Central memory CD8-positive, alpha-beta T cell (primary cell): ENCODE results near the gene SERTAD2.

Source experiments
- ATAC-seq: fragments of 150-1000 bp; cut with Tn5 transposase; replicated peaks from 2 replicates; pipeline ENCODE4 v1.10.0; 2022; ENCODE audit warnings: mild to moderate bottlenecking, moderate FRiP score, moderate number of reproducible peaks; ENCODE audit not compliant: poor library complexity, severe bottlenecking; ENCODE audit errors: extremely low read depth
- DNase-seq, 2 donors: peaks; one replicate each; pipeline ENCODE4 v3.0.0; 2021; ENCODE audit warnings: low spot score in 2 of 2
- H3K27ac Mint-ChIP-seq: one replicate; pipeline ENCODE4 v1.8.0; 2022; ENCODE audit warnings: low read depth, mild to moderate bottlenecking, moderate library complexity, mixed read lengths
- H3K27me3 Mint-ChIP-seq: one replicate; pipeline ENCODE4 v1.8.0; 2022; ENCODE audit warnings: mixed read lengths
- H3K36me3 Mint-ChIP-seq: one replicate; pipeline ENCODE4 v1.8.0; 2022; ENCODE audit warnings: mild to moderate bottlenecking, moderate library complexity, mixed read lengths; ENCODE audit not compliant: insufficient read depth
- H3K4me1 Mint-ChIP-seq: one replicate; pipeline ENCODE4 v1.8.0; 2022; ENCODE audit warnings: mixed read lengths
- H3K4me3 Mint-ChIP-seq: one replicate; pipeline ENCODE4 v1.8.0; 2022; ENCODE audit warnings: mild to moderate bottlenecking, moderate library complexity, mixed read lengths
- H3K9me3 Mint-ChIP-seq: one replicate; pipeline ENCODE4 v1.8.0; 2022; ENCODE audit warnings: mixed read lengths

Gene SERTAD2

GRCh38 chr2:64666810-64667438 lies 13.2 kb upstream of the SERTAD2 start:
- Mint-ChIP-seq H3K4me3 (peak overlapping the region; percentile 44), H3K9me3 (no peaks in the 10 kb centered on the region), H3K36me3 (no peaks in the 10 kb centered on the region), H3K27me3 (no peaks in the 10 kb centered on the region), H3K27ac (peak overlapping the region; percentile 49), H3K4me1 (peaks cover 25% of the 10 kb centered on the region)
- ATAC-seq (no peak), DNase-seq (no peak)

GRCh38 chr2:64665709-64666108 lies 12.0 kb upstream of the SERTAD2 start:
- Mint-ChIP-seq H3K4me1 (peaks cover 25% of the 10 kb centered on the region), H3K36me3 (no peaks in the 10 kb centered on the region), H3K9me3 (no peaks in the 10 kb centered on the region), H3K27me3 (no peaks in the 10 kb centered on the region), H3K27ac (no peak overlapping the region), H3K4me3 (no peak overlapping the region)
- DNase-seq (no peak), ATAC-seq (no peak)

- Mint-ChIP-seq H3K27me3 (no peaks in the 10 kb centered on the region), H3K4me3 (no peak overlapping the region), H3K4me1 (peaks cover 25% of the 10 kb centered on the region), H3K27ac (no peak overlapping the region), H3K36me3 (no peaks in the 10 kb centered on the region), H3K9me3 (no peaks in the 10 kb centered on the region)
- no peak for ATAC-seq
- DNase-seq: no peak
Observed at GRCh38 chr2:64663402-64663801, 9.7 kb upstream of the SERTAD2 start.

- peaks cover 11% of the 10 kb centered on the region for H3K4me1 Mint-ChIP-seq
- H3K9me3 Mint-ChIP-seq: no peaks in the 10 kb centered on the region
- H3K27me3 Mint-ChIP-seq: no peaks in the 10 kb centered on the region
- ATAC-seq (no peak), DNase-seq (no peak)
- H3K27ac Mint-ChIP-seq: no peak overlapping the region
- no peak overlapping the region for H3K4me3 Mint-ChIP-seq
- no peaks in the 10 kb centered on the region for H3K36me3 Mint-ChIP-seq
Observed at GRCh38 chr2:64661741-64662169, 8.0 kb upstream of the SERTAD2 start.

- Mint-ChIP-seq H3K4me1 (peaks cover 17% of the 10 kb centered on the region), H3K27ac (no peak overlapping the region)
Observed at GRCh38 chr2:64659252-64659651, 5.5 kb upstream of the SERTAD2 start.

GRCh38 chr2:64658269-64658668 lies 4.6 kb upstream of the SERTAD2 start:
- peaks cover 11% of the 10 kb centered on the region for H3K4me1 Mint-ChIP-seq
- ATAC-seq (no peak), DNase-seq (no peak)
- no peaks in the 10 kb centered on the region for H3K27me3 Mint-ChIP-seq
- no peaks in the 10 kb centered on the region for H3K9me3 Mint-ChIP-seq
- H3K36me3 Mint-ChIP-seq: peaks cover 5% of the 10 kb centered on the region
- no peak overlapping the region for H3K27ac Mint-ChIP-seq
- no peak overlapping the region for H3K4me3 Mint-ChIP-seq

More at GRCh38 chr2:64659252-64659651, 5.5 kb upstream of the SERTAD2 start:
- ATAC-seq: no peak
- Mint-ChIP-seq H3K36me3 (no peaks in the 10 kb centered on the region), H3K9me3 (no peaks in the 10 kb centered on the region), H3K27me3 (no peaks in the 10 kb centered on the region), H3K4me3 (no peak overlapping the region)
- DNase-seq: no peak

GRCh38 chr2:64657411-64657810 lies 3.7 kb upstream of the SERTAD2 start:
- no peaks in the 10 kb centered on the region for H3K9me3 Mint-ChIP-seq
- no peak for DNase-seq
- no peak for ATAC-seq
- no peak overlapping the region for H3K27ac Mint-ChIP-seq
- peaks cover 17% of the 10 kb centered on the region for H3K4me1 Mint-ChIP-seq
- no peak overlapping the region for H3K4me3 Mint-ChIP-seq
- H3K36me3 Mint-ChIP-seq: peaks cover 7% of the 10 kb centered on the region
- H3K27me3 Mint-ChIP-seq: no peaks in the 10 kb centered on the region

GRCh38 chr2:64656379-64656778 lies 2.7 kb upstream of the SERTAD2 start:
- ATAC-seq (no peak), DNase-seq (no peak)
- H3K27me3 Mint-ChIP-seq: no peaks in the 10 kb centered on the region
- peaks cover 27% of the 10 kb centered on the region for H3K4me1 Mint-ChIP-seq
- peaks cover 7% of the 10 kb centered on the region for H3K36me3 Mint-ChIP-seq
- no peak overlapping the region for H3K27ac Mint-ChIP-seq
- no peak overlapping the region for H3K4me3 Mint-ChIP-seq
- no peaks in the 10 kb centered on the region for H3K9me3 Mint-ChIP-seq

GRCh38 chr2:64655873-64656272 lies 2.2 kb upstream of the SERTAD2 start:
- no peak overlapping the region for H3K27ac Mint-ChIP-seq
- ATAC-seq: no peak
- peaks cover 27% of the 10 kb centered on the region for H3K4me1 Mint-ChIP-seq
- no peak overlapping the region for H3K4me3 Mint-ChIP-seq
- no peak for DNase-seq
- H3K36me3 Mint-ChIP-seq: peaks cover 7% of the 10 kb centered on the region
- no peaks in the 10 kb centered on the region for H3K27me3 Mint-ChIP-seq
- H3K9me3 Mint-ChIP-seq: no peaks in the 10 kb centered on the region

GRCh38 chr2:64655018-64655664 lies 1.4 kb upstream of the SERTAD2 start:
- Mint-ChIP-seq H3K4me1 (peaks cover 27% of the 10 kb centered on the region), H3K36me3 (peaks cover 7% of the 10 kb centered on the region), H3K27ac (peak overlapping the region; percentile 84), H3K9me3 (no peaks in the 10 kb centered on the region), H3K4me3 (peak overlapping the region; percentile 84), H3K27me3 (no peaks in the 10 kb centered on the region)
- no peak for ATAC-seq
- no peak for DNase-seq

GRCh38 chr2:64654063-64654811 lies 524 bp upstream of the SERTAD2 start:
- peaks cover 32% of the 10 kb centered on the region for H3K4me1 Mint-ChIP-seq
- peak overlapping the region; percentile 84 for H3K4me3 Mint-ChIP-seq
- H3K9me3 Mint-ChIP-seq: no peaks in the 10 kb centered on the region
- H3K27ac Mint-ChIP-seq: peak overlapping the region; percentile 84
- no peaks in the 10 kb centered on the region for H3K27me3 Mint-ChIP-seq
- peaks cover 7% of the 10 kb centered on the region for H3K36me3 Mint-ChIP-seq
- DNase-seq (peak; percentile 50 to 61), ATAC-seq (peak; percentile 60)

GRCh38 chr2:64652231-64653108 lies 1.2 kb downstream of the SERTAD2 start:
- Mint-ChIP-seq H3K27me3 (no peaks in the 10 kb centered on the region), H3K4me3 (peak overlapping the region; percentile 84), H3K9me3 (no peaks in the 10 kb centered on the region), H3K4me1 (peaks cover 46% of the 10 kb centered on the region), H3K27ac (peak overlapping the region; percentile 84), H3K36me3 (peaks cover 7% of the 10 kb centered on the region)
- no peak for ATAC-seq
- no peak for DNase-seq
